ENCODE data around the gene FBLN5.

- TF ChIP-seq POLR2A (IDR thresholded peaks at IDR 0.05) (no peak), CTCF (IDR thresholded peaks at IDR 0.05) (no peak), POLR2AphosphoS5 (IDR thresholded peaks at IDR 0.05) (no peak)
Observed at GRCh38 chr14:91927800-91928199, 19.7 kb downstream of the FBLN5 start.

All from breast epithelium (tissue), 3 donors.